ENCODE results near the gene MMP27. TPM values are rescaled to one million over a fixed set of nuclear protein-coding genes. Genes with fewer than 3 reads are reported as not detected.

Gene MMP27
- total RNA-seq, 1 experiment from 2014 or later = not detected

- H3K27me3 ChIP-seq (ENCODE audit: insufficient read depth, low read depth) = no peaks in the 10 kb centered on the region
- H3K4me1 ChIP-seq (replicated peaks; ENCODE audit: insufficient read depth) = no peaks in the 10 kb centered on the region
- no peak overlapping the region for H3K4me3 ChIP-seq
- H4K20me1 ChIP-seq (ENCODE audit: insufficient read depth) = no peaks in the 10 kb centered on the region
- BruUV-seq (replicated peaks) = no TSS peak
- peaks cover 7% of the 10 kb centered on the region; the same call in 1 of the 2 replicates for H3K9me3 ChIP-seq (ENCODE audit: insufficient read depth, low read depth)
- no peak overlapping the region for H3K4me2 ChIP-seq
- H3F3A ChIP-seq (ENCODE audit: insufficient read depth, low read depth) = peaks cover 7% of the 10 kb centered on the region; the same call in 1 of the 2 replicates
- ChIA-PET CTCF (no interaction called here), POLR2A (ENCODE audit: unreplicated experiment) (no interaction called here)
- intact Hi-C loops (cut with micrococcal nuclease; ENCODE audit: unreplicated experiment) = no loop called here
- no peak overlapping the region; the same call in 1 of the 2 replicates for H2AFZ ChIP-seq
- H3K36me3 ChIP-seq (ENCODE audit: low read depth) = no peaks in the 10 kb centered on the region
- H3K79me2 ChIP-seq (ENCODE audit: low read depth) = no peaks in the 10 kb centered on the region
- TF ChIP-seq EZH2 (IDR thresholded peaks at IDR 0.05; ENCODE audit: low read depth) = no peak
- TF ChIP-seq CTCF (conservative IDR thresholded peaks at IDR 0.05) = no peak
- DNase-seq = no peak
- H3K27ac ChIP-seq = no peak overlapping the region
- no peaks in the 10 kb centered on the region for H3K9me2 ChIP-seq (ENCODE audit: insufficient read depth)
These were observed 50.8 kb downstream of the MMP27 start for GRCh38 chr11:102654761-102655160.

GRCh38 chr11:102653744-102654291 is 51.8 kb downstream of the MMP27 start:
- DNase-seq = no peak
- Histone ChIP-seq H3K4me1 (replicated peaks; ENCODE audit: insufficient read depth) (no peaks in the 10 kb centered on the region), H3K4me2 (no peak overlapping the region), H4K20me1 (ENCODE audit: insufficient read depth) (no peaks in the 10 kb centered on the region), H3K9me3 (ENCODE audit: insufficient read depth, low read depth) (peaks cover 7% of the 10 kb centered on the region; the same call in 1 of the 2 replicates), H3K27ac (no peak overlapping the region), H3K4me3 (no peak overlapping the region), H3K27me3 (ENCODE audit: insufficient read depth, low read depth) (no peaks in the 10 kb centered on the region), H3K9me2 (ENCODE audit: insufficient read depth) (no peaks in the 10 kb centered on the region), H3K79me2 (ENCODE audit: low read depth) (no peaks in the 10 kb centered on the region), H3K36me3 (ENCODE audit: low read depth) (no peaks in the 10 kb centered on the region), H2AFZ (no peak overlapping the region), H3F3A (ENCODE audit: insufficient read depth, low read depth) (peaks cover 7% of the 10 kb centered on the region; the same call in 1 of the 2 replicates)
- TF ChIP-seq EZH2 (IDR thresholded peaks at IDR 0.05; ENCODE audit: low read depth) (no peak), CTCF (conservative IDR thresholded peaks at IDR 0.05) (no peak)
- intact Hi-C loops (cut with micrococcal nuclease; ENCODE audit: unreplicated experiment) = no loop called here
- no TSS peak for BruUV-seq (replicated peaks)
- ChIA-PET POLR2A (ENCODE audit: unreplicated experiment) (no interaction called here), CTCF (interaction anchor here (0.6 kb wide), 1 partner anchor 9 kb away, joined by 4 read pairs; no protein-coding TSS in a partner anchor)

GRCh38 chr11:102647430-102647829 is 58.1 kb downstream of the MMP27 start:
- DNase-seq = no peak
- Histone ChIP-seq H2AFZ (no peak overlapping the region), H4K20me1 (ENCODE audit: insufficient read depth) (no peaks in the 10 kb centered on the region), H3K4me1 (replicated peaks; ENCODE audit: insufficient read depth) (no peaks in the 10 kb centered on the region), H3K4me2 (no peak overlapping the region), H3F3A (ENCODE audit: insufficient read depth, low read depth) (no peaks in the 10 kb centered on the region), H3K27ac (no peak overlapping the region), H3K4me3 (no peak overlapping the region), H3K9me3 (ENCODE audit: insufficient read depth, low read depth) (no peaks in the 10 kb centered on the region), H3K27me3 (ENCODE audit: insufficient read depth, low read depth) (no peaks in the 10 kb centered on the region), H3K36me3 (ENCODE audit: low read depth) (no peaks in the 10 kb centered on the region), H3K79me2 (ENCODE audit: low read depth) (no peaks in the 10 kb centered on the region), H3K9me2 (ENCODE audit: insufficient read depth) (no peaks in the 10 kb centered on the region)
- intact Hi-C loops (cut with micrococcal nuclease; ENCODE audit: unreplicated experiment) = no loop called here
- CTCF ChIA-PET = no interaction called here
- TF ChIP-seq CTCF (conservative IDR thresholded peaks at IDR 0.05) (no peak), EZH2 (IDR thresholded peaks at IDR 0.05; ENCODE audit: low read depth) (no peak)
- POLR2A ChIA-PET (ENCODE audit: unreplicated experiment) = no interaction called here
- BruUV-seq (replicated peaks) = no TSS peak
